ENCODE data around the gene ZNF469.

ZNF469 gene

GRCh38 chr16:88365244-88365865 is 17.4 kb upstream of the ZNF469 start:
- DNase-seq (ENCODE audit: extremely low read depth, low read depth), result no peak
- no peak for TF ChIP-seq CTCF (IDR thresholded peaks at IDR 0.05; ENCODE audit: low read depth, low read length)

- no peak for DNase-seq (ENCODE audit: extremely low read depth, low read depth)
- no peak for TF ChIP-seq CTCF (IDR thresholded peaks at IDR 0.05; ENCODE audit: low read depth, low read length)
These were observed 16.6 kb upstream of the ZNF469 start for GRCh38 chr16:88366032-88366703.

GRCh38 chr16:88366704-88367047 is 16.1 kb upstream of the ZNF469 start:
- TF ChIP-seq CTCF (IDR thresholded peaks at IDR 0.05; ENCODE audit: low read depth, low read length), result no peak

GRCh38 chr16:88367560-88367959 is 15.2 kb upstream of the ZNF469 start:
- no peak for TF ChIP-seq CTCF (IDR thresholded peaks at IDR 0.05; ENCODE audit: low read depth, low read length)
- DNase-seq (ENCODE audit: extremely low read depth, low read depth), result no peak

More at GRCh38 chr16:88366704-88367047, 16.1 kb upstream of the ZNF469 start:
- DNase-seq (ENCODE audit: extremely low read depth, low read depth), result no peak

- TF ChIP-seq CTCF (IDR thresholded peaks at IDR 0.05; ENCODE audit: low read depth, low read length), result no peak
- no peak for DNase-seq (ENCODE audit: extremely low read depth, low read depth)
These were observed 14.7 kb upstream of the ZNF469 start for GRCh38 chr16:88368036-88368435.

GRCh38 chr16:88368994-88369393 is 13.8 kb upstream of the ZNF469 start:
- TF ChIP-seq CTCF (IDR thresholded peaks at IDR 0.05; ENCODE audit: low read depth, low read length), result no peak
- no peak for DNase-seq (ENCODE audit: extremely low read depth, low read depth)

GRCh38 chr16:88369447-88370008 is 13.2 kb upstream of the ZNF469 start:
- no peak for TF ChIP-seq CTCF (IDR thresholded peaks at IDR 0.05; ENCODE audit: low read depth, low read length)
- DNase-seq (ENCODE audit: extremely low read depth, low read depth), result no peak
